ENCODE data around the gene UBQLNL. TPM values are rescaled to one million over a fixed set of nuclear protein-coding genes. Genes with fewer than 3 reads are reported as not detected.

Gene UBQLNL
- total and polyA plus RNA-seq, 2 donors from 2014 or later, result 0.32 to 0.69 TPM

DNA sequence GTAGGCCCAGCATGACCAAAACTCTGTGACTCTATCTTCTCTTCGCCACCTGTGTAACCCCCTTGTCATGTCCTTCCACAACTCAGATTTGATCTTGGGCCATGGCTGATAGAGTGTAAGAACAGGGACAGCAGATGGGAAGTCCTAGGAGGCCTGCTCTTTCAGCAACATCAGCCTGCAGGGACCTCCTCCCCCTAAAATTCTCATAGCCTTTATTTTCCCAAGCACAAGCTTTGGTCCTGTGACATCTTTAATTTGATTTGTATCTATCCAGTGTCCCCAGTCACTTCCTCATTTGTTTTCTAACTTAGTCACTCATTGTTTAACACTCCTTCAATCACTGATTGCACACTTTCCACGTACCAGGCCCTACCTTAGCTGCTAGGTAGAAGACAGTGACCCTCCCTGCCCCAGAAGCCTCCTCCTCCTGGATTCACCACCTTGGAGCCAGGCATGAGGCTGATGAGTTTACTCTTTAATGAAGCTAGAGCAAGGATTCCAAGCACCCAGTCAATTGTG lies 12.0 kb downstream of the UBQLNL start:
- H3K36me3 ChIP-seq (ENCODE audit: control insufficient read depth in 2 of 3, insufficient read depth in 3 of 3, low read length in 3 of 3), result no peaks in the 10 kb centered on the region
- H3K4me3 ChIP-seq (ENCODE audit: low read length in 3 of 3), result no peak overlapping the region
- H3K27ac ChIP-seq (ENCODE audit: low read depth in 2 of 2, low read length in 2 of 2), result no peak overlapping the region
- no peaks in the 10 kb centered on the region for H3K27me3 ChIP-seq (ENCODE audit: control insufficient read depth, insufficient read depth, low read length)
- H3K9me3 ChIP-seq (ENCODE audit: control insufficient read depth in 2 of 3, insufficient read depth in 1 of 3, low read length in 3 of 3), result no peaks in the 10 kb centered on the region
- TF ChIP-seq, protein P1, sequence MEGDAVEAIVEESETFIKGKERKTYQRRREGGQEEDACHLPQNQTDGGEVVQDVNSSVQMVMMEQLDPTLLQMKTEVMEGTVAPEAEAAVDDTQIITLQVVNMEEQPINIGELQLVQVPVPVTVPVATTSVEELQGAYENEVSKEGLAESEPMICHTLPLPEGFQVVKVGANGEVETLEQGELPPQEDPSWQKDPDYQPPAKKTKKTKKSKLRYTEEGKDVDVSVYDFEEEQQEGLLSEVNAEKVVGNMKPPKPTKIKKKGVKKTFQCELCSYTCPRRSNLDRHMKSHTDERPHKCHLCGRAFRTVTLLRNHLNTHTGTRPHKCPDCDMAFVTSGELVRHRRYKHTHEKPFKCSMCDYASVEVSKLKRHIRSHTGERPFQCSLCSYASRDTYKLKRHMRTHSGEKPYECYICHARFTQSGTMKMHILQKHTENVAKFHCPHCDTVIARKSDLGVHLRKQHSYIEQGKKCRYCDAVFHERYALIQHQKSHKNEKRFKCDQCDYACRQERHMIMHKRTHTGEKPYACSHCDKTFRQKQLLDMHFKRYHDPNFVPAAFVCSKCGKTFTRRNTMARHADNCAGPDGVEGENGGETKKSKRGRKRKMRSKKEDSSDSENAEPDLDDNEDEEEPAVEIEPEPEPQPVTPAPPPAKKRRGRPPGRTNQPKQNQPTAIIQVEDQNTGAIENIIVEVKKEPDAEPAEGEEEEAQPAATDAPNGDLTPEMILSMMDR (IDR thresholded peaks at IDR 0.05; ENCODE audit: borderline replicate concordance, extremely low read depth, insufficient read depth), result no peak
- no peak overlapping the region for H3K9ac ChIP-seq (ENCODE audit: low read length in 3 of 3)
- intact Hi-C loops (cut with DNase I), result no loop called here
- H3K4me1 ChIP-seq (ENCODE audit: control insufficient read depth in 2 of 3, insufficient read depth in 2 of 3, low read depth in 1 of 3, low read length in 3 of 3), result no peaks in the 10 kb centered on the region
- peak in 3 of 5 donors; percentile 16 to 59 (median 17) for DNase-seq
- FAIRE-seq, result peak; percentile 35

DNA sequence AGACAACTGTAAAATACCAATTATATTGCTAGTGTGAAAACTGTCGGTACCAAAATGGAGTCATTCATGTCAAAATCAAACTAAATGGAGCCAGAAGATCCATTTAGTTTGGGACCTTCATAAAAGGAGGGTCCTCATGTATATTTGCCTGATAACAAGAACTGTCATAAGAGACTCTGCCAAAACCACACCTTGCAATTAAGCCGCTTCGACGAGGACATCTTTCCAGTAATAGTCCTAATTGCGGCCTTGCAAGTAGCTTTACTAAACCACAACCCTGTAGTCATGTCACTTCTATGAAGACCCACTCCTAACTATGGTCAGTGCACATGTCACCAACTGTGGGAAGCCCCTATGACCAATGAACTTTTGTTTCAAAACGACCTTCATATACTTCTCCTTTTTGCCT lies 16.1 kb downstream of the UBQLNL start:
- Histone ChIP-seq H3K4me1 (ENCODE audit: control insufficient read depth in 2 of 3, insufficient read depth in 2 of 3, low read depth in 1 of 3, low read length in 3 of 3) (no peaks in the 10 kb centered on the region), H3K9me3 (ENCODE audit: control insufficient read depth in 2 of 3, insufficient read depth in 1 of 3, low read length in 3 of 3) (no peaks in the 10 kb centered on the region), H3K36me3 (ENCODE audit: control insufficient read depth in 2 of 3, insufficient read depth in 3 of 3, low read length in 3 of 3) (no peaks in the 10 kb centered on the region), H3K4me3 (ENCODE audit: low read length in 3 of 3) (no peak overlapping the region), H3K27me3 (ENCODE audit: control insufficient read depth, insufficient read depth, low read length) (no peaks in the 10 kb centered on the region), H3K9ac (ENCODE audit: low read length in 3 of 3) (no peak overlapping the region), H3K27ac (ENCODE audit: low read depth in 2 of 2, low read length in 2 of 2) (no peak overlapping the region)
- intact Hi-C loops (cut with DNase I), result no loop called here
- TF ChIP-seq, protein P1 (IDR thresholded peaks at IDR 0.05; ENCODE audit: borderline replicate concordance, extremely low read depth, insufficient read depth), result no peak
- FAIRE-seq (no peak), DNase-seq (no peak)

DNA sequence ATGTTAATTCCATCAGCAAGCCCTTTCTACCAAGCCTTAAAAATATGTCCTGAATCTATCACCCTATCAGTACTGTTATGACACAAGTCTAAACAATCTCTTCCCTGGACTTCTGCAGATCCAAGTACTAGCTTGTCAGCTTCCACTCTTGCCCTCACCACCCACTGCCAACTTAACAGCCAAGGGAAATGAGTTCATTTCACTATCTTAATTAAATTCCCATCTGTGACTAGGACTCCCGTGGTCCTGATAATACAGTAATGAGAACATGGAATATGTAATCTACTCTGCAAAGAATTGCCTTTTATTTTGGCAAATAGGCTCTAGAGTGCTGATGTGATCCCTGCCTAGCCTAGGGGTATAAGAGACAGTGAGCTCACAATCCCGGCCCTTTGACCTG lies 16.8 kb downstream of the UBQLNL start:
- H3K36me3 ChIP-seq (ENCODE audit: control insufficient read depth in 2 of 3, insufficient read depth in 3 of 3, low read length in 3 of 3), result no peaks in the 10 kb centered on the region
- FAIRE-seq (no peak), DNase-seq (no peak)

More for the DNA sequence above, 16.8 kb downstream of the UBQLNL start:
- Histone ChIP-seq H3K9me3 (ENCODE audit: control insufficient read depth in 2 of 3, insufficient read depth in 1 of 3, low read length in 3 of 3) (no peaks in the 10 kb centered on the region), H3K4me1 (ENCODE audit: control insufficient read depth in 2 of 3, insufficient read depth in 2 of 3, low read depth in 1 of 3, low read length in 3 of 3) (no peaks in the 10 kb centered on the region), H3K27ac (ENCODE audit: low read depth in 2 of 2, low read length in 2 of 2) (no peak overlapping the region), H3K27me3 (ENCODE audit: control insufficient read depth, insufficient read depth, low read length) (no peaks in the 10 kb centered on the region), H3K4me3 (ENCODE audit: low read length in 3 of 3) (no peak overlapping the region), H3K9ac (ENCODE audit: low read length in 3 of 3) (no peak overlapping the region)
- intact Hi-C loops (cut with DNase I), result no loop called here
- TF ChIP-seq, protein P1 (IDR thresholded peaks at IDR 0.05; ENCODE audit: borderline replicate concordance, extremely low read depth, insufficient read depth), result no peak

All from kidney (tissue), 14 donors.